Measurements from ENCODE around the gene SLC6A8.
A peak's percentile ranks its signal among the peaks of the same experiment; 100 is the strongest.

SLC6A8 gene

DNA sequence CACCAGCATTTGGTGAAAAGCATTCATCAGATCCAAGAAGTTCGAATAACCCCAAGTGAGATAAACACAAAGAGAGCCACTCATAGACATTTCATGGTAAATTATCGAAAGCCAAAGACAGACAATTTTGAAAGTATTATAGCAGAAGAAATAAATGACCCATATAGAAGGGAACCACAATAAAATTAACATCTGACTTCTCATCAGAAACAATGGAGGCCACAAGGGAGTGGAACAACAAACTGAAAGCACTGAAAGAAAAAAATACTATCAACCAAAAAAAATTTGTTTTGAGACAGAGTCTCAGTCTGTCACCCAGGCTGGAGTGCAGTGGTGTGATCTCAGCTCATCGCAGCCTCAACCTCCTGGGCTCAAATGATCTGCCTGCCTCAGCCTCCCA, 28.5 kb upstream of the SLC6A8 start:
- Histone ChIP-seq H3K4me1 (ENCODE audit: insufficient read depth, low read length) (no peaks in the 10 kb centered on the region), H3K9ac (ENCODE audit: low read depth, low read length) (no peak overlapping the region), H3K27ac (ENCODE audit: low read length) (no peak overlapping the region), H3K4me2 (ENCODE audit: insufficient read depth, low read length) (no peak overlapping the region), H2AFZ (ENCODE audit: low read depth, low read length) (no peak overlapping the region), H3K79me2 (ENCODE audit: insufficient read depth, low read length) (no peaks in the 10 kb centered on the region), H3K4me3 (ENCODE audit: low read depth in 1 of 2, low read length in 2 of 2) (no peak overlapping the region), H3K9me3 (ENCODE audit: insufficient read depth, low read length, severe bottlenecking) (no peaks in the 10 kb centered on the region), H4K20me1 (ENCODE audit: insufficient read depth, low read length) (no peaks in the 10 kb centered on the region), H3K36me3 (ENCODE audit: insufficient read depth, low read length) (no peaks in the 10 kb centered on the region), H3K27me3 (ENCODE audit: insufficient read depth, low read length, poor library complexity) (no peaks in the 10 kb centered on the region)
- no peak for DNase-seq
- TF ChIP-seq EZH2 (IDR thresholded peaks at IDR 0.05; ENCODE audit: borderline replicate concordance, low read depth, low read length, severe bottlenecking) (no peak), CTCF (IDR thresholded peaks at IDR 0.05; ENCODE audit: borderline replicate concordance, extremely low read depth, low read length, poor library complexity, severe bottlenecking) (no peak)
- ATAC-seq (ENCODE audit: insufficient read depth, low read depth), result no peak

GRCh38 chrX:153662266-153662665, 25.5 kb upstream of the SLC6A8 start:
- no peaks in the 10 kb centered on the region for H3K4me1 ChIP-seq (ENCODE audit: insufficient read depth, low read length)
- TF ChIP-seq CTCF (IDR thresholded peaks at IDR 0.05; ENCODE audit: borderline replicate concordance, extremely low read depth, low read length, poor library complexity, severe bottlenecking), result peak; percentile 39
- TF ChIP-seq EZH2 (IDR thresholded peaks at IDR 0.05; ENCODE audit: borderline replicate concordance, low read depth, low read length, severe bottlenecking), result no peak
- H3K79me2 ChIP-seq (ENCODE audit: insufficient read depth, low read length), result no peaks in the 10 kb centered on the region
- H3K9ac ChIP-seq (ENCODE audit: low read depth, low read length), result no peak overlapping the region
- no peak overlapping the region for H3K4me3 ChIP-seq (ENCODE audit: low read depth in 1 of 2, low read length in 2 of 2)
- H3K4me2 ChIP-seq (ENCODE audit: insufficient read depth, low read length), result no peak overlapping the region
- H3K36me3 ChIP-seq (ENCODE audit: insufficient read depth, low read length), result no peaks in the 10 kb centered on the region
- no peak for ATAC-seq (ENCODE audit: insufficient read depth, low read depth)
- no peaks in the 10 kb centered on the region for H4K20me1 ChIP-seq (ENCODE audit: insufficient read depth, low read length)
- no peaks in the 10 kb centered on the region for H3K27me3 ChIP-seq (ENCODE audit: insufficient read depth, low read length, poor library complexity)
- no peak for DNase-seq
- H2AFZ ChIP-seq (ENCODE audit: low read depth, low read length), result no peak overlapping the region
- H3K27ac ChIP-seq (ENCODE audit: low read length), result no peak overlapping the region
- H3K9me3 ChIP-seq (ENCODE audit: insufficient read depth, low read length, severe bottlenecking), result no peaks in the 10 kb centered on the region

- Histone ChIP-seq H3K4me1 (ENCODE audit: insufficient read depth, low read length) (no peaks in the 10 kb centered on the region), H3K36me3 (ENCODE audit: insufficient read depth, low read length) (no peaks in the 10 kb centered on the region), H3K27me3 (ENCODE audit: insufficient read depth, low read length, poor library complexity) (no peaks in the 10 kb centered on the region), H3K27ac (ENCODE audit: low read length) (no peak overlapping the region), H3K79me2 (ENCODE audit: insufficient read depth, low read length) (no peaks in the 10 kb centered on the region), H3K4me3 (ENCODE audit: low read depth in 1 of 2, low read length in 2 of 2) (no peak overlapping the region), H2AFZ (ENCODE audit: low read depth, low read length) (no peak overlapping the region), H3K9ac (ENCODE audit: low read depth, low read length) (no peak overlapping the region), H3K4me2 (ENCODE audit: insufficient read depth, low read length) (no peak overlapping the region), H3K9me3 (ENCODE audit: insufficient read depth, low read length, severe bottlenecking) (no peaks in the 10 kb centered on the region), H4K20me1 (ENCODE audit: insufficient read depth, low read length) (no peaks in the 10 kb centered on the region)
- ATAC-seq (ENCODE audit: insufficient read depth, low read depth) (no peak), DNase-seq (no peak)
- TF ChIP-seq CTCF (IDR thresholded peaks at IDR 0.05; ENCODE audit: borderline replicate concordance, extremely low read depth, low read length, poor library complexity, severe bottlenecking) (no peak), EZH2 (IDR thresholded peaks at IDR 0.05; ENCODE audit: borderline replicate concordance, low read depth, low read length, severe bottlenecking) (no peak)
Measured at GRCh38 chrX:153665726-153666306, 21.9 kb upstream of the SLC6A8 start.

Data from DND-41 (cell line).